GM18526 (cell line): ENCODE results near the gene GOLGA3.

Source experiments
- POLR2A ChIP-seq: IDR thresholded peaks from 3 replicates; pipeline ENCODE4 v1.6.1; 2011; ENCODE audit not compliant: insufficient read length; ENCODE audit errors: extremely low read depth

GOLGA3 gene

DNA sequence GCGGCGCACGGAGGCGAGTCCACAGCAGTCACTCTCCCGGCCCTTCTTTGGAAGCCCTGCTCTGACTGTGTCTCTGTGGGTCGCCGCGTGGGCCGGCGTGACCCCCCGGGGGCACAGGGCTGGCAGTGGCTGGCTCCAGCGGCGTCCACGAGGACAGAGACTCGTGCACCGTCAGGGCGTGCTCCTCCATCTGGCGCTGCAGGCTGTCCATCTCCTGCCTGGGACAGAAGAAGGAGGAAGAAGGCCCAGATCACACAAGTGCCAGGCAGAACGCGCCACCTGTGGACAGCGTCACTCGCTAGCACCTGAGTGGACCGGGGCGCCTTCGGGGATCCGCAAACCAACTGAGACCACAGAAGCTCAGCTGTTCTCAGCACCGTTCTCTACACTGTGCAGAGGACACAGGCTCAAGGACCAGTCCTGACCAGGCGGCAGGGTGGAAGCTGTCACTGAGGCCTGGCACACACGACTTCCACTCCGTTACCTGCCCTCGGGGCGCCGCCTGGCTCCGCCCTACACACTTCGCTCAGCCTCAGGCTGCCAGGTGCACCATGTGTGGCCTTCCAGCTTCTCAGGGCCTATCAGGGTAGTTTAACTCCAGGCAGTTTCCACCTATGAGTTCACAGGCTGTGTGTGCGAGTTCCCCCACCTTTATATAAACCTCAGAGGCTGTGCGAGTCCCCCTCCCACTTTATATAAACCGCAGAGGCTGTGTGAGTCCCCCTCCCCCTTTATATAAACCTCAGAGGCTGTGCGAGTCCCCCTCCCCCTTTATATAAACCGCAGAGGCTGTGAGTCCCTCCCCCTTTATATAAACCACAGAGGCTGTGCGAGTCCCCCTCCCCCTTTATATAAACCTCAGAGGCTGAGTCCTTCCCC, 55.4 kb downstream of the GOLGA3 start:
- TF ChIP-seq POLR2A: no peak

DNA sequence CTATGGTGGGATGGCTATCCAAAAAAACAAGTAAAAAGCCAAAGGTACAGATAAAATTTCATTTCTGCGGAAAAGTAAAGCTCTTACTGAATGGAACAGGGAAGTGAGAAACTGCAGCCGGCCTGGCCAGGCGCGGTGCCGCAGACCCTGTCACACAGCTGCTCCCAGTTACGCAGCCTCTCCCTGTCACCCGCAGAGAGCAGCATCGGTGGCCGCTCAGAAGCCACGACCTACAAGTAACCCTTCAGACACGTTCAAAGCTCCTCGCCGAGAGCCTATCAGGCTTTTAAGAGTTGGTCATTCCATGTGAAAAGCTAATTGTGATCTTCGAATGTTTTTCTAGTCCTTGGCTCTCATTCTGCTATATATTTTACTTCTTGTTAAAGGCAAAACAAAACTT, 56.1 kb downstream of the GOLGA3 start:
- no peak for TF ChIP-seq POLR2A

DNA sequence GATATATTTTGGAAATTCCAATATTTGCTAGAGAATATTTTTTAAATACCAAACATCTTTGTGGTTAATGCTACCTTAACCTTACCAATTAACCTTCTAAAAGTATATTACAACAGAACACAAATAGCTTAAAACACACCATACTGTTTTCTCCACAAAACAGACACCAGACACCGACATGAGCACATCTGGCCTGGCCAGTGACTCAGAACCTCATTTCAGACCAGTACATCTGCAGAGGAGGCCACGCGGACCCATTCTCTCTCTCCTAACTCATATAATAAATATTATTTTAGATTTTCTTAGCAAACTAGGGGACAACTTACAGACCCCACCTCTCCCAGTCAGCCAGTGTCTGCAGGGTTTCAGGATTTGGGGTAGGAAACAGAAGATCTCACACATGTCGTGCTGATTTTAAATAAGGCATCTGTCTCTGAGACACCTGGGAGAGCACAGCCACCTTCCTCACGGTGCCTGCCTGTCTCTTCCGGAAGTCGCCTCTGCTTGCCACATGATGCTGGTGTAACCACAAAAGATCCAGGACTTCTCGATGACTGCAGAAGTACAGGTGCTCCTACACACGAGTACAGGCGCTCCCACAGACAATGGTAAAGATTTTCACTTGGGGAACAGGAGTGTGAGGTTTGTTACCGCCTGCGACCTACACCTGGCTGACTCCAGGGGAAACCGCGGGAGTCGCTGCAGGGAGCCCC, 57.4 kb downstream of the GOLGA3 start:
- TF ChIP-seq POLR2A: no peak

DNA sequence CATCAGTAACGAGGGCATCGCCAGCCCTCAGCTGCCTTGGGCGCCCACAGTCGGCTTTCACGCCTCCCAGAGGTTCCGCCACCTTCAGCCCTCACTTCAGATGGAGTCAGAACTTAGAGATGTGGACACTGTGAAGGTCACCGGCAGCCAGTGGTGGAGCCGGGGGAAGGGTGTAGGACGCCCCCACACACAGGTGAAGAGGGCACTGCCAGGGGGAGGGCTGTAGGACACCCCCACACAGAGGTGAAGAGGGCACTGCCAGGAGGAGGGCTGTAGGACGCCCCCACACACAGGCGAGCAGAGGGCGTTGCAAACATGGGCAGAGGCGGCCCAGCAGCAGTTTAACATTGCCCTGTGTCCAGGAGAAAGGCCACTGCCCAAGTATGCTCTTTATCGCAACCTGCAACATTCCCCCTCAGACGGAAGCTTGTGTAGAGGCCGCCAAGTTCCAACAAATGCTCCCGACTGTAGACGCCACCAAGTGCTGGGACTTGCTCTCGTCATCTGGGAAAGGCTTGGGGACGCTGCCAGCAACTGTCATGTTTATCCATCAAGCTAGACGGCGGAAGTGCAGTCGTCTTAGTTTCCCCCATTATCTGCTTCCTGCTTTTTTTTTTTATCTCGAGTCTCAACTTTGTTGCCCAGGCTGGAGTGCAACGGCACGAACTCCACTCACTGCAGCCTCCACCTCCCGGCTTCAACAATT, 62.1 kb downstream of the GOLGA3 start:
- no peak for TF ChIP-seq POLR2A

DNA sequence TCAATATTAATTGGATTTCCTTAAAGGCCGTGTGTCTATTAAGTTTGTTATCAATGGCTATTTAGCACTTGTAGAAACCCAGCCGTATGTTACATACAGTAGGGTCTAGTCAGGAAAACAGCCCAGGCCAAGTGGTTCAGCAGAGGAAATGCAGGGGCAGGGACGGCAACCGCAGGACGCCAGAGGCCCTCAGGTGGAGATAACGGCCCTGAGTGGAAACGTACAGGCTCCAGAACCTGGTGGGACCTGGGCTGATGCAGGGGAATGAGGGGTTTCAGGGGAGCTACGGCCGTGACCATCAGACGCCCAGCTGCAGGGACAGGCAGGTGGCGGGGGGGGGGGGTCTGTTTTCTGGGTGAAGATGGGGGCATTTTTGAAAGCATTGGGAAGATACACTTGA, 63.3 kb downstream of the GOLGA3 start:
- no peak for TF ChIP-seq POLR2A

DNA sequence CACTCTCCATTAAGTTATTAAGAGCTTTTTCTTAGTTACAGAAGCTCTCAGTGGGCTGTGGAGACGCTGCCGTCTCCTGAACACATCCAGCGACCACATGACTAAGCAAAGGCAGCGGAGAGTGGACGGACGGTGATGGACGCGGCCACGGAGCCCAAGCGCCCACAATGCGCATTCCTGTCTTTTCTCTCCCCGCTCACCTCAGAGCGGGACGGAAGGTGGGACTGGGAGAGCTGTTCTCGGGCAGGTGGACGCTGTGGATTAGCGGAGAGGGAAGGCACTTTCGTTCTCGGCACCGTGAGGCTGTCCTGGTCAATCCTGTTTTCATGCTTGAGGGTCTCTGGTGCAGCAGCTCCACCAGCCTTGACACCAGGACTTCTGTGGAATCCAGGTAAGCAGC, 64.4 kb downstream of the GOLGA3 start:
- TF ChIP-seq POLR2A: no peak

DNA sequence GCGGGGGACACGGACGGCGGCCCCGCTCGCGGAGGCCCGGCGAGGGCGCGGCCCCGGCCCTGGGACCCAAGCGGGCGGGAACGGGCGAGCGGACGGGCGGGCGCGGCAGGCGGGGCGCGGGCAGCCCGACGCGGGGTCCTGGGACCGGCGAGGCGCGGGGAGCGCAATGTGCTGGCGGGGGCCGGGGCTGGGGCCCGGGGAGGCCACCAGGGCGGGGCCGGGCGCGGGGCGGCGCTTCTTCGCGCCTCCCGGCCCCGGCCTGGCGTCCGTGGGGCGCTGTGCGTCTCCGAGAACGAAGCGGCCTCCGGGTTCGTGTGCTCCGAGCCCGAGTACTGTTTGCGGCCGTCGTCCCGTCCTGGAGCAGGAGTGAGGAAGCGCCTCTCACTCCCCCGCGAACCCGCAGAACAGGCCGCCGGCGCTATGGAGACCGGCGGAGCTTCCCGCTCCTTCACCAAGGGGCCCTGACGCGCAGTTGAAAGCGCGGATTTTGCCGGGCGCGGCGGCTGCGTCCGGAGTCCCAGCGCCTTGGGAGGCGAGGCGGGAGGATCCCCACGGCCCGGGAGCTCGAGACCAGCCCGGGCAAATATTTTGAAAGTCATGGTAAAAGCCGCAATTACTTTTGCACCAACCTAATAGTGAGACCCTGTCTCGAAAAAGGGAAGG, 66.6 kb downstream of the GOLGA3 start:
- TF ChIP-seq POLR2A: peak; percentile 91

DNA sequence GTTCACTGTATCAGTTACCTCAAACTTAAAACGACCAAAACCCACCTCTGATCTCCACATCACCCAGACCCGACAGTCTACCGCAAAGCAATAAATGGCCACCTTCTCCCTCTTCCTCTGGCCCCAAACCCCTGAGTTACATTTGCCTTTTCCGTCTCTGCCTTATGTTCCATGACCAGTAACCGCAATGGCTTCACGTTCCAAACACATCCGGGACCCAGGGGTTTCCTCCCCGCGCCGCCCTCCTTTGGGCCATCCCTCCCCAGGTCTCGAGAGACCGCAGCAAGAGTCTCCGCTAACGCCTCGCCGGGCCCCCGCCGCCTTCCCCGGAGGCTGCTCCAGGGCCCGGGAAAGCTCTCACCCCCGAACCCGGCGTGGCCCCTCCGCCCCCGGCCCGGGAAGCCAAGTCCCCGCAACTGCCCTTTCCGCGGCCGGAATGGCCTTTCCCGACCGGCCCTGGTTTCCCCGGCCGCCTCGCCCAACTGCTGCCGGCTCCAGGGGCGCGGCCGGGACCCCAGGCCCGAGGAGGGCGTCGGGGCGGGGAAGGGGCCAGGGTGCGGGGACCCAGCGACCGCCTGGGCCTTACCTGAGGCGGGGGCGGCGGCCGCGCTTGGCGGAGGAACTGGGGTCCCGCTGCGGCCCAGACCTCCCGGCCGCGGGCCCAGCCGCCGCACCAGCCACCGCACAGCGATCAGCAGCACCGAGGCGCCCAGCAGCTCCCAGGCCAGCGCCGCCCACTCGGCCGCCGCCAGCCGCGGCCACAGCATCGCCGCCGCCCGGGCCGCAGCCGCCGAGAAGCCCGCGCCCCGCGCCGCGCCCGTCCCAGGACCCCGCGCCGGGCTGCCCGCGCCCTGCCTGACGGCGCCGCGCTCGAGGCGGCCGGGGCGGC, 67.4 kb downstream of the GOLGA3 start, which contains the start of gene ANKLE2:
Gene ANKLE2, minus strand, starts transcription at position 801 of the 889 bp plus-strand sequence. Its CDS starts 34 bp downstream, at position 767.
- TF ChIP-seq POLR2A: no peak

DNA sequence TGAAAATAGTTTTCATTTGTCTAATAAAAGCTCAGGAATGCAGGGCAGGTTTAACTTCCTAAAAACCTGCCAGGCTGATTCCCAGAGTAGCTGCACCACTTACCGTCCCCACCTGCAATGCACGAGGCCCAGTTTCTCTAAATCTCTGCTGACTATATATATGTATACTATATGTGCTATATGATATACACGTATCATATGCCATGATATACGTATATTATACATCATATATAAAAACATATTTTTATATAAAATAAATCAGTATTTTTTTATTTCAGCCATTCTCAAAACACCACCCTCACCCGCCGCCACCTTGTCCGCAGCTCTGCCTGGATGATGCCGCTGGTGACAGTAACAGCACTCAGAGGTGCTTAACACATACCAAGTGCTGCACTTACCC, 69.3 kb downstream of the GOLGA3 start:
- no peak for TF ChIP-seq POLR2A

DNA sequence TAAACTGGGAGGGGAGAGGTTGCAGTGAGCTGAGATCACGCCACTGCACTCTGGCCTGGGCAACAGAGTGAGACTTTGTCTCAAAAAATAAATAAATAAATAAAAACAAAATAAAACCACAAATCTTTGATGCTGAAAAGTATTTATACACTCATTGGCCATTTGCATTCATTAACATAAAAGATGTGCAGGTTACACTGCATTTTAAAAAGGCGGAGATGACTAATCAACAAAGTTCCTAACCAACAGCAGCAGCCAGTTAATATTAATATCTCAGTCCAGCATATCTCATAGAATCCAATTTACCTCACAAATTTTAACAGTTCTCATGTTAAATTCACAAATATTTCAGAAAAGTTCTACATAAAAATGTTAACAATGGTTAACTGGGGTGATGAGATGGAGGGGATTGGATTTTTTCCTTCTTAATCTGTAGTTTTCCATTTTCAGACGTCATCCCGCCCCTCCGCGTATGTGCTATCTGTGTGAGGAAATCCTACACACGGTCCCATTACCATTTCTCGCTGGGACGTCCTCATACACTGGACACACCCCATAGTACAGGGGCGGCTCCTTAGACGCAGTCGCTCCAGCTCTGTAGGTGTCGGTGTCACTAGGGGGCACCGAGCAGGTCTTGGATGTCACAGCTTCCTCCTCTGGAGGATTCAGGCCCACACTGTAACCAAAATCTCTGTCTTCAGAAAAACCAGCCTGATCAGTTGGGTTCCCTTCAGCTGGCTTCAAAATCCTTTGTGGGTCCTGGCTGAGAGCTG, 74.3 kb downstream of the GOLGA3 start:
- no peak for TF ChIP-seq POLR2A

DNA sequence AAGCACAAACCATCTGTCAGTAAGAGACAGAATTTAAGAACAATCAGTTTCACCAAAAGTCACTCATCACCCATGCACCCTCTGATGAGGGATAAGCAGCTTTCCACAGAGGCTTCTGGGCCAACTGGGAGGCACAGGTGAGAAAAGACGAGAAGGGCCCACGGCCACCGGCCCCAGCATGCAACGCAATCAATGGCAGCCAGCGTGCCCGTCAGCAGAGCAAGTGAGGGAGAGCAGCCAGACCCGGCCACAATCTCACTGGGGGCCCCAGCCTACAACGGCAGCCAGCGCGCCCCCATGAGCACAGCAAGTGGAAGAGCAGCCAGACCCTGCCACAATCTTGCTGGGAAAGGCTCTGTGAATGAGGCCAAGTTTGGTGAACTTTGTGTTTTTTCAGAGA, 80.3 kb downstream of the GOLGA3 start:
- TF ChIP-seq POLR2A: no peak

DNA sequence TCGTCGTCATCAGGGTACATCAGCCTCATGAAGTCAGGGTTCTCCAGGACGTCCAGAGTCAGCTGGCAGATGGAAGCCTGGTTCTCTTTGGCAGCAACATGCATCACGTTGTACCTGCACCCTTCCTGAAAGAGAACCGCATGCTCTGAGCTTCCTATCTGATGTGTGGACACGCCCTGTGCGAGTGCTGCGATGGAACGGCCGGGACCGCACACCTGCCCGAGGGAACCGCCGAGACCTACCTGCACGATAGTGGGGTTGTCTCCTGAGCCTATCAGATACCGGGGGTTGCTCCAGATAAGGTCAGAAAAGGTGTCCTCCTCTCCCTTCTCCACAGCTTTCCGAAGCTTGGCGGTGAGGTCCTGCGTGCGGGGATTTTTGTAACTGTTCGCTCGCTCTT, 80.8 kb downstream of the GOLGA3 start:
- no peak for TF ChIP-seq POLR2A

DNA sequence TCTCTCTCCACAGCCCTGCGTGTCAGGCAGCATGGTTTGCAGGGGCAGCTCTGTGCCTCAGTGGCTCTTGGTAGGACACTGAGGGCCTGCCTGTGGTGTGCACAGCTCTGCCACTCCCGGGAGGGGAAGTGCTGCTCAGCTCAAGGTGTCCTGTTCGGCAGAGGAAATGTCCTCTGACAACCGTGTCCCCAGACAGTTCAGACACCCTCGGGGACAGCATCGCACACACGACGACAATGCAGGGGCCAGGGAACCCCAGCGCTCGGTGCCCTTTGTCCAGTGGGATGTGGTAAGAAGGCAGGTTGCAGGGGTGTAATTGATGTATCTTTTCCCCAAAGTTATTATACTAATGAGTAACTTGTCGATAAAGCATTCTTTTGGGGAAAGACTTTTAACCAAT, 81.3 kb downstream of the GOLGA3 start:
- TF ChIP-seq POLR2A: no peak

DNA sequence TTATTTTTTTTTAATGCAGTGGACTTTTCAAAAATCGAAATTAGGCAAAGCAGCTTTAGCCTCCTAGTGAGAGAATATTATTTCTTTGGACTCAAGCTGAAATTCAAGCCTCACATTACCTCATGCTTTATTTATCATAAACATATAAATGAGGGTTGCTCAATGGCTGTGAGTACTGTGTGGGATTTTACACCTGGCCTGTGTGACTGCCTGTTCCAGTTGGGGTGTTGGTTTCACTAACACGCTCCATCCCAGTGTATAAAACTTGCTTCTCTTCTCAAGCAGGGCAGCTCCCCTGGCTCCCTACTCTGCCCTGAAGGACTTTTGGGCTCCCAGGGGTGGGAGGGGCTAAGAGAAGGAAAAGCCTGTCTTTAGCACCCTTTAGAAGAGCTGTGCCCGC, 82.1 kb downstream of the GOLGA3 start:
- TF ChIP-seq POLR2A: no peak

DNA sequence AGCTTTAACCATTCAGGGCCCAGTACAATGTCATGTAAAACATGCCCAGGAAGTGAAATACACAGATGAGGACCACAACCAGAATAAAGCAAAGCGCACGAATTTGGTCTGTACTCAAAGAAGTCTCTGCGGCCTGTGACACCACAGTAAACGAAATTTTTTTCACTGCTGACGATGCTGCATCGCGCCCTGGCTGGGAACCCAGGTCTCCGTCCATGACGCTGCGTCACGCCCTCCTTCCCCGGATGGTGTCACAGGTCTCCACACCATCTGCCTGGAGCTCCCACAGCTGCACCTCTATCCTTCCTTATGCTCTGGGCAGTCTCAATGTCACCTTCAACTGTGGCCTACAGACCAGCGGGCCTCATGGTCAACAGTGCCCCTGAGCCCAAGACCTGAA, 84.8 kb downstream of the GOLGA3 start:
- no peak for TF ChIP-seq POLR2A
